CD4-positive, alpha-beta T cell treated with Interleukin-15 for 1 hour (primary cell): ENCODE measurements around the gene NPAS2.

Experiments
- DNase-seq: peaks from one replicate; pipeline ENCODE4 v3.0.0-alpha.2; 2020

Gene NPAS2

GRCh38 chr2:100921685-100922161 lies 101.8 kb downstream of the NPAS2 start:
- no peak for DNase-seq

GRCh38 chr2:100923461-100924060 lies 103.6 kb downstream of the NPAS2 start:
- no peak for DNase-seq

- no peak for DNase-seq
Measured at GRCh38 chr2:100924122-100924519, 104.2 kb downstream of the NPAS2 start.

- DNase-seq = no peak
Measured at GRCh38 chr2:100924520-100925451, 104.8 kb downstream of the NPAS2 start.

- DNase-seq = no peak
Measured at GRCh38 chr2:100928235-100928634, 108.3 kb downstream of the NPAS2 start.

- DNase-seq = no peak
Measured at GRCh38 chr2:100929147-100929546, 109.2 kb downstream of the NPAS2 start.

GRCh38 chr2:100934504-100935371 lies 114.8 kb downstream of the NPAS2 start:
- DNase-seq = no peak

GRCh38 chr2:100935372-100935752 lies 115.4 kb downstream of the NPAS2 start:
- no peak for DNase-seq

GRCh38 chr2:100936070-100936741 lies 116.3 kb downstream of the NPAS2 start:
- no peak for DNase-seq

GRCh38 chr2:100936972-100937542 lies 117.1 kb downstream of the NPAS2 start:
- DNase-seq = no peak

GRCh38 chr2:100938031-100939026 lies 118.4 kb downstream of the NPAS2 start:
- no peak for DNase-seq

GRCh38 chr2:100939445-100939844 lies 119.5 kb downstream of the NPAS2 start:
- DNase-seq = no peak

GRCh38 chr2:100940240-100940639 lies 120.3 kb downstream of the NPAS2 start:
- no peak for DNase-seq

GRCh38 chr2:100940766-100941645 lies 121.1 kb downstream of the NPAS2 start:
- DNase-seq = no peak

GRCh38 chr2:100941646-100942240 lies 121.8 kb downstream of the NPAS2 start:
- no peak for DNase-seq

GRCh38 chr2:100944617-100945432 lies 124.9 kb downstream of the NPAS2 start:
- no peak for DNase-seq

- no peak for DNase-seq
Measured at GRCh38 chr2:100945433-100945740, 125.4 kb downstream of the NPAS2 start.

GRCh38 chr2:100945930-100946607 lies 126.1 kb downstream of the NPAS2 start:
- no peak for DNase-seq
